Adrenal gland (tissue), 12 donors: ENCODE data around the gene GATAD2B. TPM values are rescaled to one million over a fixed set of nuclear protein-coding genes. Genes with fewer than 3 reads are reported as not detected.

Experiments used
- DNase-seq, 7 donors: peaks; one replicate each; pipeline ENCODE4 v3.0.0-alpha.2; 2019 to 2020
- H3K27ac ChIP-seq, 5 donors: fragments of 200-600 bp; sonication (generic) in 4 of 5; 1 replicate in 3 of 5; 2 replicates in 2 of 5; pipeline versions ENCODE4 v1.5.1 to v1.8.0; 2016 to 2020; ENCODE audit warnings: mild to moderate bottlenecking in 1 of 5
- H3K27me3 ChIP-seq: fragments of 200-600 bp; 2 replicates; pipeline ENCODE4 v1.8.0; 2021
- H3K36me3 ChIP-seq, 2 donors: fragments of 200-600 bp; replicated peaks in 1 of 2; 1 replicate in 1 of 2; 2 replicates in 1 of 2; pipeline versions ENCODE4 v1.5.1 to v1.8.0; 2018 to 2022
- H3K4me1 ChIP-seq, 2 donors: fragments of 200-600 bp; replicated peaks in 1 of 2; 1 replicate in 1 of 2; 2 replicates in 1 of 2; pipeline versions ENCODE4 v1.5.1 to v1.8.0; 2018 to 2021
- H3K4me3 ChIP-seq, 4 donors: fragments of 200-600 bp; sonication (generic) in 3 of 4; one replicate each; pipeline ENCODE4 v1.5.1; 2016 to 2018
- H3K9me3 ChIP-seq, 3 donors: fragments of 200-600 bp; sonication (generic) in 1 of 3; replicated peaks in 1 of 3; 1 replicate in 2 of 3; 2 replicates in 1 of 3; pipeline versions ENCODE4 v1.5.1 to v1.8.0; 2016 to 2021
- POLR2A ChIP-seq, 2 donors: fragments of 450-650 bp; IDR thresholded peaks; one replicate each; pipeline ENCODE4 v1.6.1; 2017; ENCODE audit warnings: antibody characterized with exemption in 2 of 2, mild to moderate bottlenecking in 2 of 2, moderate library complexity in 1 of 2
- whole genome bisulfite sequencing, 4 donors: extraction: QIAGEN DNeasy Blood & Tissue Kit in 2 of 4; methylation state at CpG; one replicate each; pipeline versions ENCODE4 v1.1.5 to v1.1.7; 2013 to 2017; 5-methylcytosine and 5-hydroxymethylcytosine counted together
- intact Hi-C, 2 donors: fragments of 100-400 bp; cut with DNase I; formaldehyde crosslinking; loops; one replicate each; pipeline versions ENCODE4 v1.14.1 to v1.15.0; 2022 to 2023
- polyA plus RNA-seq, 3 donors: library from polyadenylated mRNA; stranded (reverse); fragments of 200-250 nt in 2 of 3; fragments of 350-450 nt in 1 of 3; fragmentation: Illumina TruSeq in 1 of 3; extraction: RNeasy Lipid Tissue Mini Kit (QIAGEN cat#74804) in 1 of 3; gene quantifications; one replicate each; pipeline ENCODE4 v1.2.3, GENCODE V29; 2013 to 2014
- total RNA-seq, 9 donors: library from RNA; depleted of rRNA in 4 of 9; stranded (reverse); fragments of >200 nt in 4 of 9; fragments of 120-200 nt in 1 of 9; fragmentation: NEBNext Ultra II Directional in 1 of 9; extraction: Animal tissue kit (Norgen Biotek cat#: 25700) in 1 of 9; gene quantifications; one replicate each; pipeline versions ENCODE4 v1.1.0 to v1.2.4, GENCODE V29; 2013 to 2023
- TF ChIP-seq, protein P1 (sequence below), 6 experiments: fragments of 450-650 bp in 4 of 6; fragments of 200-600 bp in 2 of 6; sonication (generic) in 1 of 6; IDR thresholded peaks; 1 replicate in 5 of 6; 2 replicates in 1 of 6; pipeline versions ENCODE4 v1.5.1 to v1.8.0; 2016 to 2021; ENCODE audit warnings: antibody characterized with exemption in 6 of 6, mild to moderate bottlenecking in 2 of 6, moderate library complexity in 1 of 6
- donor health status: healthy with polysubstance abuse.
- donor health status: Bipolar disorder and iron deficiency.
- donor health status: DM: yes; HTN: yes; CAD: no.
- donor health status: DM: no; HTN: no; CAD: no.
- donor health status: DM: no; HTN: no; CAD: no.
- donor health status: DM: yes; HTN: yes; CAD: no.

Gene GATAD2B
- total and polyA plus RNA-seq, 12 donors: 3.0 to 43.3 (median 16.6) TPM

DNA sequence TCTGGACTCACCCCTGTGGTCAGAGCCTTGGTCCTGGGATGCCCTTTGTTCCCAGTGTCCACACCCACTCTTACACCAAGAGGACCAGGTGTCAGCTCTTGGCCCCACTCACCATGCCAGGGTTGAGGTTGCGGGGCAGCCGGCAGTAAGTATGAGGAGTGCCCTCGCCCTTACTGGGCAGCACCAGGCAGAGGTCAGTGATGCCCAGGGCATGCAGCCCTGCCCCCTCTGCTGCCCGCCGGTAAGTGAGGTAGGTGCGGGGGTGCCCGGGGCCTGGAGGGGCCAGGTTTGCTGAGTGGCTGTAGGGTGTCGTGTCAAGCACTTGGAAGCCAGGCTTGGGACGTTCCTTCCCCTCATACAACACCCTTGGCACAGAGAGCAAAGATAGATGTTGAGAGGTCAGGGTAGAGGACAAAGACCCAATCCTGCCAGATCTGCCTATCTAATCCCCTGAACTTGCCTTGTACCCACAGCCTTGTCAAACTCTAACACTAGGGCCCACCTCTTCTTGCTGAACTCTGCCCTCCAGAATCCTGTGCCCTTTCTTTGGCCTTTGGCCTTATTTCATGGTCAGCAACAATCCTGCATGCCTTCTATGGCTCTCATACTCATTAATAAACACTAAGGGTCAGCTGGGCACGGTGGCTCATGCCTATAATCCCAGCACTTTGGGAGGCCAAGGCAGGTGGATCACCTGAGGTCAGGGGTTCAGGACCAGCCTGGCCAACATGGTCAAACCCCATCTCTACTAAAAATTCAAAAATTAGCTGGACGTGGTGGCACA is 20.2 kb upstream of the GATAD2B start:
- WGBS, 4 donors: 60 to 93% (median 89%) methylated on average over 3 to 11 of the region's 11 CpGs
- H3K27ac ChIP-seq: no peak overlapping the region
- H3K27me3 ChIP-seq: no peaks in the 10 kb centered on the region
- intact Hi-C loops: loop anchor here (10.0 kb wide), 1 partner anchor 148 kb away; no protein-coding TSS in a partner anchor
- no peak for TF ChIP-seq POLR2A (IDR thresholded peaks at IDR 0.05)
- TF ChIP-seq, protein P1, sequence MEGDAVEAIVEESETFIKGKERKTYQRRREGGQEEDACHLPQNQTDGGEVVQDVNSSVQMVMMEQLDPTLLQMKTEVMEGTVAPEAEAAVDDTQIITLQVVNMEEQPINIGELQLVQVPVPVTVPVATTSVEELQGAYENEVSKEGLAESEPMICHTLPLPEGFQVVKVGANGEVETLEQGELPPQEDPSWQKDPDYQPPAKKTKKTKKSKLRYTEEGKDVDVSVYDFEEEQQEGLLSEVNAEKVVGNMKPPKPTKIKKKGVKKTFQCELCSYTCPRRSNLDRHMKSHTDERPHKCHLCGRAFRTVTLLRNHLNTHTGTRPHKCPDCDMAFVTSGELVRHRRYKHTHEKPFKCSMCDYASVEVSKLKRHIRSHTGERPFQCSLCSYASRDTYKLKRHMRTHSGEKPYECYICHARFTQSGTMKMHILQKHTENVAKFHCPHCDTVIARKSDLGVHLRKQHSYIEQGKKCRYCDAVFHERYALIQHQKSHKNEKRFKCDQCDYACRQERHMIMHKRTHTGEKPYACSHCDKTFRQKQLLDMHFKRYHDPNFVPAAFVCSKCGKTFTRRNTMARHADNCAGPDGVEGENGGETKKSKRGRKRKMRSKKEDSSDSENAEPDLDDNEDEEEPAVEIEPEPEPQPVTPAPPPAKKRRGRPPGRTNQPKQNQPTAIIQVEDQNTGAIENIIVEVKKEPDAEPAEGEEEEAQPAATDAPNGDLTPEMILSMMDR (IDR thresholded peaks at IDR 0.05): no peak
- H3K36me3 ChIP-seq: peaks cover 0 to 40% of the 10 kb centered on the region in 2 donors
- no peak for DNase-seq
- H3K4me3 ChIP-seq: no peak overlapping the region
- H3K9me3 ChIP-seq: no peaks in the 10 kb centered on the region
- peaks cover 0 to 7% of the 10 kb centered on the region in 2 donors for H3K4me1 ChIP-seq

DNA sequence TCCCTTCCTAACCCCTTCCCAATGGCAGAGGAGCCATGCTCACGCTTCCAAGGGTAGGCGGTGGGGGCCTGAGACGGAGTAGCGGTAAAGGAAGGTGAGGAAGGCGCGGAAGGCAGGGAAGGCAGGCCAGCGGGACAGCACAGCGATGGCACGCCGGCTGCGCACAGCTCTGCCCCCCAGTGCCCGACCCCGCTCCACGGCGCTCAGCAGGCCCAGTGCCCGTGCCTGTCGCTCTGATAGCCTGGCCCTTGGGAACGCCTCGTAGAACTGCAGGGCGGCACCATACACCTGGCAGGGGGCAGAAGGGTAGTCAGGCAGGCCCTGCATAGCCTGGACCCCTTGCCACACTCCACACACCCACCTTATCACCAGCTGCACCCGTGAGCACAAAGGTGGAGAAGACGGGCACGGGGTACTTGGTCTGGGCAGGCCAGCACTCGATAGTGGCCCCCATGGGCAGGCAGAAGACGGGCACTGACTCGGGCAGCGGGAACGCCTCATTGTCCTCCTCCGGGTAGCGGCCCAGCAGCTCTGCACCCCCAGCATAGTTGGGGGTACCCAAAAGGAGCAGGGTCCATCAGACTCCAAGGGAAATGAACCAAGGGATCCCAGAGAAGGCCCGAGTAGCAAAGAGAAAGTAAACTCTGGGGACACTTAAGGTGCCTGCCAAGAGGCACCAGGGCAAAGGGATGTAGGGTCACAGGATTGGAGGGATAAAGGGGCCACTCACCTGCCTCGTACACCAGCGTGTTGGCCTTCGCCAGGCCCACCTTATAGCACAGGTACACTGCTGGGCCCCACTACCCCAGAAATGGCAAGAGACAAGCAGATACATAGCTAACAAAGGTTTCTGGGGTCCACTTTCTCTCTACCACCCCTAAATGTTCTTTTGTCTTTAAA is 19.3 kb upstream of the GATAD2B start:
- 92 to 96% (median 95%) methylated on average over 26 to 34 of the region's 34 CpGs for WGBS, 4 donors

DNA sequence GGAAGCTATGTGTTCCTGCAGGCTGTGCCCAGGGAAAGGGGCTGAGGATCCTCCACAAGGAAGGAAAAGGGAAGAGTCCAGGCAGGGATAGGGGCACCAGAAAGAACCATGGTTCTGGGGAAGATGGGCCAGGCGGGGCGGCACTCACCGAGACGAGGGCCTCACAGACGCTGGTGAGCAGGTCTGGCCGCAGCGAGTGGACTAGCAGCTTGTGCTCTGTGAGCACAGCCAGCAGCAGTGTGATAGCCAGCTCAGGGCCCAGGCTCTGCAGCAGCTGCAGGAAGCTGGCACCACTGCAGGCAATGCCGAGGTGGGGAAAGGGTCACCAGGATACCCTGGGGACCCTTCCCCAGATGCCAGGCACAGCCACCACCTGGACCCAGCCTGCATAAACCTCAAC is 18.0 kb upstream of the GATAD2B start:
- H3K9me3 ChIP-seq: no peaks in the 10 kb centered on the region
- no peaks in the 10 kb centered on the region for H3K27me3 ChIP-seq
- H3K27ac ChIP-seq: no peak overlapping the region
- intact Hi-C loops: loop anchor here (10.0 kb wide), 1 partner anchor 146 kb away; no protein-coding TSS in a partner anchor
- H3K4me1 ChIP-seq: peaks cover 0 to 7% of the 10 kb centered on the region in 2 donors
- no peak for DNase-seq
- no peak overlapping the region for H3K4me3 ChIP-seq
- H3K36me3 ChIP-seq: peaks cover 0 to 57% of the 10 kb centered on the region in 2 donors
- TF ChIP-seq POLR2A (IDR thresholded peaks at IDR 0.05): no peak
- TF ChIP-seq, protein P1 (IDR thresholded peaks at IDR 0.05): no peak
- WGBS, 4 donors: 88 to 100% (median 91%) methylated on average over 1 to 8 of the region's 8 CpGs

More for the DNA sequence above, 19.3 kb upstream of the GATAD2B start:
- H3K9me3 ChIP-seq: no peaks in the 10 kb centered on the region
- no peak overlapping the region for H3K4me3 ChIP-seq
- no peak for DNase-seq
- H3K4me1 ChIP-seq: peaks cover 0 to 7% of the 10 kb centered on the region in 2 donors
- peaks cover 0 to 44% of the 10 kb centered on the region in 2 donors for H3K36me3 ChIP-seq
- no peaks in the 10 kb centered on the region for H3K27me3 ChIP-seq
- intact Hi-C loops: loop anchor here (10.0 kb wide), 1 partner anchor 147 kb away; no protein-coding TSS in a partner anchor
- no peak overlapping the region for H3K27ac ChIP-seq
- TF ChIP-seq, protein P1 (IDR thresholded peaks at IDR 0.05): no peak
- no peak for TF ChIP-seq POLR2A (IDR thresholded peaks at IDR 0.05)

DNA sequence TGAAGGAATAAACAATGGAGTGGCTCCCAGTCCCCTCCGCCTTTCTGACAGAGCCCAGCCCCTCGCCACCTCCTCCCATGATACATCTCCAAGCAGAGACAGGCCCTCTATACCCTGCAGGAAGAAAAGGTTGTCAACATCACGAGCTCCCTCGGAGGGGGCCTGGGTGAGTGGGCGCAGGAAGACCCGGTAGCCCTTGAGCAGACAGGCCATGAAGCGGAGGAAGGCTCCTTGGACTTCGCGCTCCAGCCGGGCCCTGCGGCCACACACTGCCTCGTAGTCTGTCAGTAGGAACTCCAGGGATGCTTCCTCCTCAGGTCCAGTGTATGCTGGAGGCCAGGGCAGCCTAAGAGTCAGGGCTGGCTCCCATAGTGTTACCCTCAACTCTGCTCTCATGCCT is 16.7 kb upstream of the GATAD2B start:
- TF ChIP-seq, protein P1 (IDR thresholded peaks at IDR 0.05): no peak
- TF ChIP-seq POLR2A (IDR thresholded peaks at IDR 0.05): no peak
- H3K36me3 ChIP-seq: peaks cover 0 to 70% of the 10 kb centered on the region in 2 donors
- no peak for DNase-seq
- no peaks in the 10 kb centered on the region for H3K27me3 ChIP-seq
- intact Hi-C loops: no loop called here
- H3K27ac ChIP-seq: no peak overlapping the region
- no peaks in the 10 kb centered on the region for H3K9me3 ChIP-seq
- H3K4me3 ChIP-seq: no peak overlapping the region
- 89 to 94% (median 94%) methylated on average over 6 to 12 of the region's 12 CpGs for WGBS, 4 donors
- H3K4me1 ChIP-seq: no peaks in the 10 kb centered on the region
